Astrocyte (in vitro differentiated cells and primary cell): ENCODE measurements around the gene PRPS1L1. TPM values are rescaled to one million over a fixed set of nuclear protein-coding genes. Genes with fewer than 3 reads are reported as not detected.

ENCODE experiments used
- DNase-seq: peaks from one replicate; pipeline ENCODE4 v3.0.0-alpha.2; 2010; ENCODE audit warnings: low read depth
- FAIRE-seq: peaks from 2 replicates; lab custom pipeline; 2011; peaks lifted over from hg19 to GRCh38; lab: Jason Lieb, UNC
- H2AFZ ChIP-seq: 2 replicates; pipeline ENCODE4 v1.6.0; 2012; ENCODE audit warnings: low read depth, low read length, inconsistent platforms
- H3K27ac ChIP-seq: 2 replicates; pipeline ENCODE4 v1.5.1; 2011; ENCODE audit warnings: low read depth, low read length, inconsistent platforms
- H3K27me3 ChIP-seq: 2 replicates; pipeline ENCODE4 v1.6.0; 2011; ENCODE audit warnings: low read length, inconsistent platforms; ENCODE audit not compliant: insufficient read depth
- H3K36me3 ChIP-seq: 2 replicates; pipeline ENCODE4 v1.5.1; 2011; ENCODE audit warnings: low read length, inconsistent platforms; ENCODE audit not compliant: insufficient read depth
- H3K4me1 ChIP-seq: 2 replicates; pipeline ENCODE4 v1.5.1; 2011; ENCODE audit warnings: low read length, inconsistent platforms; ENCODE audit not compliant: insufficient read depth
- H3K4me2 ChIP-seq: 2 replicates; pipeline ENCODE4 v1.6.0; 2012; ENCODE audit warnings: low read length, inconsistent platforms
- H3K4me3 ChIP-seq: 2 replicates; pipeline ENCODE4 v1.5.1; 2011; ENCODE audit warnings: low read depth, mild to moderate bottlenecking, low read length, inconsistent platforms; ENCODE audit not compliant: insufficient read depth
- H3K79me2 ChIP-seq: 2 replicates; pipeline ENCODE4 v1.6.0; 2012; ENCODE audit warnings: mild to moderate bottlenecking, low read length, inconsistent platforms; ENCODE audit not compliant: insufficient read depth
- H3K9ac ChIP-seq: 2 replicates; pipeline ENCODE4 v1.6.0; 2012; ENCODE audit warnings: mild to moderate bottlenecking, low read length, inconsistent platforms
- H3K9me3 ChIP-seq: 2 replicates; pipeline ENCODE4 v1.5.1; 2012; ENCODE audit warnings: low read depth, mild to moderate bottlenecking, low read length, inconsistent platforms; ENCODE audit not compliant: insufficient read depth
- H4K20me1 ChIP-seq: 2 replicates; pipeline ENCODE4 v1.6.0; 2012; ENCODE audit warnings: low read length, inconsistent platforms; ENCODE audit not compliant: insufficient read depth
- H3K27ac Mint-ChIP-seq: one replicate; pipeline ENCODE4 v1.8.0; 2021; ENCODE audit warnings: mild to moderate bottlenecking, mixed read lengths; ENCODE audit not compliant: unreplicated experiment
- H3K27me3 Mint-ChIP-seq: one replicate; pipeline ENCODE4 v1.8.0; 2021; ENCODE audit warnings: low read depth, mixed read lengths; ENCODE audit not compliant: unreplicated experiment
- H3K36me3 Mint-ChIP-seq: one replicate; pipeline ENCODE4 v1.8.0; 2021; ENCODE audit warnings: low read depth, mixed read lengths; ENCODE audit not compliant: unreplicated experiment
- H3K4me1 Mint-ChIP-seq: one replicate; pipeline ENCODE4 v1.8.0; 2021; ENCODE audit warnings: low read depth, mixed read lengths; ENCODE audit not compliant: unreplicated experiment
- H3K4me3 Mint-ChIP-seq: one replicate; pipeline ENCODE4 v1.8.0; 2021; ENCODE audit warnings: mild to moderate bottlenecking, moderate library complexity, mixed read lengths; ENCODE audit not compliant: unreplicated experiment
- H3K9me3 Mint-ChIP-seq: one replicate; pipeline ENCODE4 v1.8.0; 2021; ENCODE audit warnings: mild to moderate bottlenecking, mixed read lengths; ENCODE audit not compliant: unreplicated experiment
- EZH2 ChIP-seq: IDR thresholded peaks from 2 replicates; pipeline ENCODE4 v1.6.1; 2012; ENCODE audit warnings: mild to moderate bottlenecking, low read length, inconsistent platforms; ENCODE audit not compliant: insufficient read depth
- total RNA-seq: library from RNA; stranded (reverse); gene quantifications from 2 replicates; pipeline ENCODE4 v1.2.1, GENCODE V29; 2021
- TF ChIP-seq, protein P1 (sequence below): IDR thresholded peaks from 2 replicates; pipeline ENCODE4 v1.5.1; 2011; ENCODE audit warnings: low read depth, mild to moderate bottlenecking, inconsistent platforms, low read length, moderate library complexity; ENCODE audit not compliant: insufficient read depth

PRPS1L1 gene
- total RNA-seq, 1 donor from 2014 or later: not detected

DNA sequence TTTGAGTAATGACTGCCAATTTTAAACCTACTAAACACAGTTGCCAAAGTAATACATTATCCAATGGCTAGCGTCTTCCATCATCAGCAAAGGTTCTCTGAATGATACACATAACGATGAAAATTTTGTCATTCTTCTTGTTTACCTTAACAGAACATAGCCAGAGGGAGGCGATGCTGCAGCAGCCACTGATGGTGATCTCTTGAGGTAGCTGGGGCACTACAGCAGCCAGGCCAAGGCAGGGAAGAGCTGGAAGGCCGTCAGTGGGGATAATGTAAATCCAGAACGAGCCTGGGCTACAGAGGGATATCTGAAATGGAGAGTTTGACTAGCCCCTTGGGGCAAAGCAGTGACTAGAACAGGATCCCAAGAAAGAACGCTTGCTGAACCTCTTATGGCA lies 38.8 kb downstream of the PRPS1L1 start:
- Histone ChIP-seq H3K4me2 (no peak overlapping the region), H3K4me3 (no peak overlapping the region), H3K27me3 (no peaks in the 10 kb centered on the region), H3K79me2 (no peaks in the 10 kb centered on the region), H4K20me1 (no peaks in the 10 kb centered on the region), H3K9ac (no peak overlapping the region), H3K4me1 (peaks cover 6% of the 10 kb centered on the region), H3K27ac (no peak overlapping the region), H2AFZ (no peak overlapping the region), H3K36me3 (no peaks in the 10 kb centered on the region), H3K9me3 (no peaks in the 10 kb centered on the region)
- Mint-ChIP-seq H3K9me3 (no peaks in the 10 kb centered on the region), H3K27ac (no peak overlapping the region), H3K4me3 (no peak overlapping the region), H3K36me3 (no peaks in the 10 kb centered on the region), H3K4me1 (no peaks in the 10 kb centered on the region), H3K27me3 (no peaks in the 10 kb centered on the region)
- TF ChIP-seq, protein P1, sequence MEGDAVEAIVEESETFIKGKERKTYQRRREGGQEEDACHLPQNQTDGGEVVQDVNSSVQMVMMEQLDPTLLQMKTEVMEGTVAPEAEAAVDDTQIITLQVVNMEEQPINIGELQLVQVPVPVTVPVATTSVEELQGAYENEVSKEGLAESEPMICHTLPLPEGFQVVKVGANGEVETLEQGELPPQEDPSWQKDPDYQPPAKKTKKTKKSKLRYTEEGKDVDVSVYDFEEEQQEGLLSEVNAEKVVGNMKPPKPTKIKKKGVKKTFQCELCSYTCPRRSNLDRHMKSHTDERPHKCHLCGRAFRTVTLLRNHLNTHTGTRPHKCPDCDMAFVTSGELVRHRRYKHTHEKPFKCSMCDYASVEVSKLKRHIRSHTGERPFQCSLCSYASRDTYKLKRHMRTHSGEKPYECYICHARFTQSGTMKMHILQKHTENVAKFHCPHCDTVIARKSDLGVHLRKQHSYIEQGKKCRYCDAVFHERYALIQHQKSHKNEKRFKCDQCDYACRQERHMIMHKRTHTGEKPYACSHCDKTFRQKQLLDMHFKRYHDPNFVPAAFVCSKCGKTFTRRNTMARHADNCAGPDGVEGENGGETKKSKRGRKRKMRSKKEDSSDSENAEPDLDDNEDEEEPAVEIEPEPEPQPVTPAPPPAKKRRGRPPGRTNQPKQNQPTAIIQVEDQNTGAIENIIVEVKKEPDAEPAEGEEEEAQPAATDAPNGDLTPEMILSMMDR: no peak
- TF ChIP-seq EZH2: no peak
- FAIRE-seq (no peak), DNase-seq (no peak)

GRCh38 chr7:17988141-17988540 lies 39.5 kb downstream of the PRPS1L1 start:
- FAIRE-seq (no peak), DNase-seq (no peak)
- no peaks in the 10 kb centered on the region for H3K27me3 Mint-ChIP-seq
- no peaks in the 10 kb centered on the region for H3K9me3 ChIP-seq
- no peak overlapping the region for H3K4me2 ChIP-seq
- H3K27ac Mint-ChIP-seq: no peak overlapping the region
- no peaks in the 10 kb centered on the region for H3K27me3 ChIP-seq
- no peaks in the 10 kb centered on the region for H3K4me1 Mint-ChIP-seq
- H3K79me2 ChIP-seq: no peaks in the 10 kb centered on the region
- no peaks in the 10 kb centered on the region for H3K36me3 ChIP-seq
- TF ChIP-seq EZH2: no peak
- TF ChIP-seq, protein P1: no peak
- no peaks in the 10 kb centered on the region for H4K20me1 ChIP-seq
- H3K9ac ChIP-seq: no peak overlapping the region
- no peaks in the 10 kb centered on the region for H3K36me3 Mint-ChIP-seq
- H3K4me1 ChIP-seq: peaks cover 6% of the 10 kb centered on the region
- H3K4me3 ChIP-seq: no peak overlapping the region
- no peak overlapping the region for H3K27ac ChIP-seq
- H3K4me3 Mint-ChIP-seq: no peak overlapping the region
- no peak overlapping the region for H2AFZ ChIP-seq
- H3K9me3 Mint-ChIP-seq: peaks cover under 1% of the 10 kb centered on the region

DNA sequence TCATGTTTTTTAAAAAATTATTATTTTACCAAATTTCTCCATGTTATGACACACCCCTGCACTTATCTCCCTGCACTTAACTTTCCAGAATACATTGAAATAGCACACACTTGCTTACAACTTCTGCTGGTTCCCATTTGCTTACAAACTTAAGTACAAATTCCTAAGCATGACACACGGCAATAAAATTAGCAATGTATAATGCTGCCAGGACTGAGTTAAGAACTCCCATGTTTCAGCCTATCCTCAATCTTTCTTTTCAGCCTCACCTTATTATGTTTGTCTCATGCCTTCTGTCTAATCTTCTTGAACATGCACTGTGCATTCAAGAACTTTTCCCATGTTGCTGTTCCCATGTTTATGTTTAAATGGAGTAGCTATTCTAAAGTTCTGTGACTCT lies 40.8 kb downstream of the PRPS1L1 start:
- H3K9me3 Mint-ChIP-seq: peaks cover 2% of the 10 kb centered on the region
- no peaks in the 10 kb centered on the region for H4K20me1 ChIP-seq
- H3K79me2 ChIP-seq: no peaks in the 10 kb centered on the region
- H2AFZ ChIP-seq: no peak overlapping the region
- no peak overlapping the region for H3K4me3 ChIP-seq
- H3K4me2 ChIP-seq: peak overlapping the region; percentile 31
- H3K4me1 ChIP-seq: peaks cover 6% of the 10 kb centered on the region
- no peak overlapping the region for H3K4me3 Mint-ChIP-seq
- H3K9me3 ChIP-seq: no peaks in the 10 kb centered on the region
- peak; percentile 92 for DNase-seq
- H3K36me3 Mint-ChIP-seq: no peaks in the 10 kb centered on the region
- H3K36me3 ChIP-seq: no peaks in the 10 kb centered on the region
- no peak overlapping the region for H3K27ac ChIP-seq
- peak; percentile 64 for FAIRE-seq
- TF ChIP-seq, protein P1: no peak
- no peak for TF ChIP-seq EZH2
- H3K27ac Mint-ChIP-seq: no peak overlapping the region
- H3K27me3 Mint-ChIP-seq: no peaks in the 10 kb centered on the region
- H3K4me1 Mint-ChIP-seq: no peaks in the 10 kb centered on the region
- H3K27me3 ChIP-seq: no peaks in the 10 kb centered on the region
- H3K9ac ChIP-seq: no peak overlapping the region
